Epithelial cell of esophagus (primary cell): Measurements from ENCODE around the gene CALHM6.
A peak's percentile ranks its signal among the peaks of the same experiment; 100 is the strongest.

Source experiments
- DNase-seq: peaks from one replicate; pipeline ENCODE4 v3.0.0; 2010; ENCODE audit warnings: low read depth
- H3K4me3 ChIP-seq: 2 replicates; pipeline ENCODE4 v1.5.1; 2011; ENCODE audit warnings: mild to moderate bottlenecking, low read length, control low read depth
- CTCF ChIP-seq: IDR thresholded peaks from 2 replicates; pipeline ENCODE4 v1.5.1; 2011; ENCODE audit warnings: low read depth, mild to moderate bottlenecking, low read length, control low read depth, inconsistent platforms; ENCODE audit not compliant: insufficient read depth; ENCODE audit errors: missing control alignments

The CALHM6 gene

GRCh38 chr6:116461331-116461931, at the start of gene CALHM6:
Gene CALHM6 (plus strand): TSS chr6:116461375. CDS start chr6:116461930, 555 bp downstream.
- H3K4me3 ChIP-seq = peak within 1 kb of the TSS; percentile 23
- no peak for TF ChIP-seq CTCF
- DNase-seq = no peak

GRCh38 chr6:116412270-116412669, 48.9 kb upstream of the CALHM6 start:
- no peak overlapping the region for H3K4me3 ChIP-seq
- TF ChIP-seq CTCF = no peak
- no peak for DNase-seq

- DNase-seq = no peak
- no peak for TF ChIP-seq CTCF
- no peak overlapping the region for H3K4me3 ChIP-seq
Measured at GRCh38 chr6:116413357-116413756, 47.8 kb upstream of the CALHM6 start.

DNA sequence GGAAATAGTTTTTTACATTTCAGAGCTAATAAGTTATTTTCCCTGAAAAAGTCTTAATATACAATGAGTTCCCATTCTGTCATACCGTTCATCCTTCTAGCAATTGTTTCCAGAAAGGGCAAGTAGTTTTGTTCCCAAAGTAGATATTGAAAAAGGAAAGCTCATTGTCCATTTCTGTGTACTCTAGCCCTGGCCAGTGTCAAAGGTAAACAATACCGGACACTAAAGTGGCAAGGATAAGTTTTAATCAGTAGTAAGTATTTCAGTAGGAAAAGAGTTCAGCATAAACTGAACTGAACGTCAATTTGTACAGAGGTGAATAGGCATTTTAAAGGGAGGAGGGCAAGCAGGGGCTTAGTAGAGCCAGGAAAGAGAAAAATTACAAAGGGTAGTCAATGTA, 43.5 kb upstream of the CALHM6 start:
- DNase-seq = no peak
- TF ChIP-seq CTCF = no peak
- no peak overlapping the region for H3K4me3 ChIP-seq

GRCh38 chr6:116419069-116419786, 41.9 kb upstream of the CALHM6 start:
- DNase-seq = peak; percentile 66
- no peak overlapping the region for H3K4me3 ChIP-seq
- no peak for TF ChIP-seq CTCF

DNA sequence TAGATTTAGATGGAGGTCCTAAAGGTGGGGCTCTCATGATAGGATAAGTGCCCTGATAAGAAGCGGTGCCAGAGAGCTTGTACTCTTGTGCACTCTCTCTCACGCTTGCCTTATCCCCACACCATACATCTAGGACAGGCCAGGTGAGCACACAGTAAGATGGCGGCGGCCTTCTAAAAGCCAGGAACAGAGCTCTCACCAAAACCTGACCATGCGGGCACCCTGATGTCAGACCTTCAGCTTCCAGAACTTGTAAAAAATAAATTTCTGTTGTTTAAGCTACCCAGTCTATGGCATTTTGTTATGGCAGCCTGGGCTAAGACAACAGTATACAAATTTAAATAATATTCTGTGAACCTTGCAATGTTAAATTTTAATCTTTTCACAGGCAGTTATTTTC, 40.8 kb upstream of the CALHM6 start:
- TF ChIP-seq CTCF = no peak
- DNase-seq = no peak
- H3K4me3 ChIP-seq = no peak overlapping the region

GRCh38 chr6:116422238-116422637, 38.9 kb upstream of the CALHM6 start:
- H3K4me3 ChIP-seq = no peak overlapping the region
- TF ChIP-seq CTCF = no peak
- DNase-seq = no peak
